ENCODE data around the gene GPX1. TPM values are rescaled to one million over a fixed set of nuclear protein-coding genes. Genes with fewer than 3 reads are reported as not detected.

Gene GPX1
- total RNA-seq, 1 donor from 2014 or later, result 172 TPM

DNA sequence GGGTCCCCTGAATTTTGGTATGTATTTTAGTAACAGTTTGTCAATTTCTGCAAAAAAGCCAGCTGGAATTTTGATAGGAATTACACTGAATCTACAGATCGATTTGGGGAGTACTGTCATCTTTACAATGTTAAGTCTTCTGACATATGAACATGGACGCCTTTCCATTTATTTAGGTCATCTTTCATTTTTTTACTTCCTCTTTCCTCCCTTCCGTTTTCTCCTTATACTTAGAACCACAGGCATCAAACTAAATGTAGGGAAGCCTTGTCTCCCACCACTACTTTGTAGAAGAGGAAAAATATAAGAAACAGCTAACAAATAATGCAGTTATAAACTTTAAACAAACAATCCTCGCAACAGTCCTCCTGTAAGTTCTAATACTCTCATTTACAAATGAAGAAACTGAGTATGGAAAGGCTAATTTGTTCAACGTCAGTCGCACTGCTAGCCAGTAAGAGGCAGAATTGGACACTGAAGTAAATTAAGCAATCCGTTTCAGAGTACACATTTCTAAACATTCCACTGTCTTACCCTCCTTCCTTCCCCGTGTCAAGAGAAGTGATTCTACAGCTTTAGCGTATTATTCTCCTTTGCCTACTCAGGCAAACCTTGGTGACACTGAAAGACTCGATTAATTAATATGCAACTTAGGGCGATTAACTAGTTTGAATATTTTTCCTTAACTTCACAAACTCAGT, 28.1 kb upstream of the GPX1 start:
- no peak for DNase-seq (ENCODE audit: low read depth, low spot score)
- no peak overlapping the region for H3K27ac Mint-ChIP-seq (ENCODE audit: unreplicated experiment)

DNA sequence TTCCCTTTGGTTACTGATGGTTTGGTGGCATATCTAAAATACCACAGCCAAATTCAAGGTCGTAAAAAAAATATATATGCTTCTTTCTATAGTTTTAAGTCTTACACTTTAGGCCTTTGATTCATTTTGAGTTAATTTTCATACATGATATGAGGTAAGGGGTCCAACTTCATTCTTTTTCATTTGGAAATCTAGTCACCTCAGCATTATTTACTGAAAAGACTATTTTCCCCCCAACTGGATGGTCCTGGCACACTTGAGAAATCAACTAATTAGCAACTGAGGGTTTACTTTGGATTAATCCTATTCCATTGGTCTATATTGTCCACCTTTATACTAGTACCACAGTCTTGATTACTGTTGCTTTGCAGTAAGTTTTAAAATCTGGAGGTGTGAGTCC, 27.5 kb upstream of the GPX1 start:
- Mint-ChIP-seq H3K9me3 (no peaks in the 10 kb centered on the region), H3K36me3 (ENCODE audit: low read depth) (peaks cover 3% of the 10 kb centered on the region), H3K4me1 (peaks cover 12% of the 10 kb centered on the region), H3K27ac (ENCODE audit: unreplicated experiment) (no peak overlapping the region), H3K27me3 (ENCODE audit: low read depth) (no peaks in the 10 kb centered on the region), H3K4me3 (no peak overlapping the region)
- TF ChIP-seq, protein P1, sequence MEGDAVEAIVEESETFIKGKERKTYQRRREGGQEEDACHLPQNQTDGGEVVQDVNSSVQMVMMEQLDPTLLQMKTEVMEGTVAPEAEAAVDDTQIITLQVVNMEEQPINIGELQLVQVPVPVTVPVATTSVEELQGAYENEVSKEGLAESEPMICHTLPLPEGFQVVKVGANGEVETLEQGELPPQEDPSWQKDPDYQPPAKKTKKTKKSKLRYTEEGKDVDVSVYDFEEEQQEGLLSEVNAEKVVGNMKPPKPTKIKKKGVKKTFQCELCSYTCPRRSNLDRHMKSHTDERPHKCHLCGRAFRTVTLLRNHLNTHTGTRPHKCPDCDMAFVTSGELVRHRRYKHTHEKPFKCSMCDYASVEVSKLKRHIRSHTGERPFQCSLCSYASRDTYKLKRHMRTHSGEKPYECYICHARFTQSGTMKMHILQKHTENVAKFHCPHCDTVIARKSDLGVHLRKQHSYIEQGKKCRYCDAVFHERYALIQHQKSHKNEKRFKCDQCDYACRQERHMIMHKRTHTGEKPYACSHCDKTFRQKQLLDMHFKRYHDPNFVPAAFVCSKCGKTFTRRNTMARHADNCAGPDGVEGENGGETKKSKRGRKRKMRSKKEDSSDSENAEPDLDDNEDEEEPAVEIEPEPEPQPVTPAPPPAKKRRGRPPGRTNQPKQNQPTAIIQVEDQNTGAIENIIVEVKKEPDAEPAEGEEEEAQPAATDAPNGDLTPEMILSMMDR (conservative IDR thresholded peaks at IDR 0.05), result no peak
- no peak for DNase-seq (ENCODE audit: low read depth, low spot score)

More for the DNA sequence above, 28.1 kb upstream of the GPX1 start:
- Mint-ChIP-seq H3K4me3 (no peak overlapping the region), H3K9me3 (no peaks in the 10 kb centered on the region), H3K36me3 (ENCODE audit: low read depth) (peaks cover 3% of the 10 kb centered on the region), H3K27me3 (ENCODE audit: low read depth) (no peaks in the 10 kb centered on the region), H3K4me1 (peaks cover 12% of the 10 kb centered on the region)
- TF ChIP-seq, protein P1 (conservative IDR thresholded peaks at IDR 0.05), result no peak

DNA sequence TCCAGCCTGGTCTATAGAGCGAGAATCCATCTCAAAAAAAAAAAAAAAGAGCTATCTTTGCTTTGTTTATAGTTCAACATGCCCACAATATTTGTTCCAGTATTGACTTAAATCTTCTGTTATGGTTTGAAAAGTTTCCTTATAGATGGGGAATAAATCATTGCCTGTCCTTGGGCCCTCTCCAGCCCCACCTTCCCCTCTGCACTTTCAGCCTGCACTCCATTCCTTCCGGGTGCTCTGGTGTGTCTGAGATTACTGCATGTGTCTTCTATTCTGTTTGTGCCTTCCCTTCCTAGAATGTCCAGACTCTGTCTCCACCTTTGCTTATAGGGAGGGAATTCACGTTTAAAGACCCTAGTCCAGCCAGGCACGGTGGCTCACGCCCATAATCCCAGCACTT, 25.2 kb upstream of the GPX1 start:
- no peak for DNase-seq (ENCODE audit: low read depth, low spot score)
- TF ChIP-seq, protein P1 (conservative IDR thresholded peaks at IDR 0.05), result no peak
- Mint-ChIP-seq H3K27ac (ENCODE audit: unreplicated experiment) (no peak overlapping the region), H3K27me3 (ENCODE audit: low read depth) (no peaks in the 10 kb centered on the region), H3K9me3 (no peaks in the 10 kb centered on the region), H3K4me3 (no peak overlapping the region), H3K36me3 (ENCODE audit: low read depth) (peaks cover 3% of the 10 kb centered on the region), H3K4me1 (peaks cover 16% of the 10 kb centered on the region)

DNA sequence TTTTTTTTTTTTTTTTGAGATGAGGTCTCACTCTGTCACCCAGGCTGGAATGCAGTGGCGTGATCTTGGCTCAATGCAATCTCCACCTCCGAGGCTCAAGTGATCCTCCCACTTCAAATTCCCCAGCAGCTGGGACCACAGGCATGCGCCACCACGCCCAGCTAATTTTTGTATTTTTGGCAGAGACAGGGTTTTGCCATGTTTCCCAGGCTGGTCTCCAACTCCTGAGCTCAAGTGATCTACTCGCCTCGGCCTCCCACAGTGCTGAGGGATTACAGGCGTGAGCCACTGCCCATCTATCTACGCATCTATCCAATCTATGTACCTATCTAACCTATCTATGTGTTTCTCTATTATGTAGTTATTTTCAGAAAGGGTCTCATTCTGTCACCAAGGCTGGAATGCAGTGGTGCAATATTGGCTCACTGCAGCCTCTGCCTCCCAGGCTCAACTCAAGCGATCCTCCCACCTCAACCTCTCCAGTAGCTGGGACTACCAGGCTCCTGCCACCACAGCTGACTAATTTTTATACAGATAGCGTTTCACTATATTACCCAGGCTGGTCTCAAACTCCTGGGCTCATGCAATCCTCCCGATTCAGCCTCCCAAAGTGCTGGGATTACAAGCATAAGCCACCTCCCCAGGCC, 20.2 kb upstream of the GPX1 start:
- Mint-ChIP-seq H3K27me3 (ENCODE audit: low read depth) (no peaks in the 10 kb centered on the region), H3K27ac (ENCODE audit: unreplicated experiment) (no peak overlapping the region), H3K9me3 (no peaks in the 10 kb centered on the region), H3K4me3 (no peak overlapping the region), H3K4me1 (peaks cover 6% of the 10 kb centered on the region), H3K36me3 (ENCODE audit: low read depth) (peaks cover 3% of the 10 kb centered on the region)
- DNase-seq (ENCODE audit: low read depth, low spot score), result no peak
- TF ChIP-seq, protein P1 (conservative IDR thresholded peaks at IDR 0.05), result no peak

DNA sequence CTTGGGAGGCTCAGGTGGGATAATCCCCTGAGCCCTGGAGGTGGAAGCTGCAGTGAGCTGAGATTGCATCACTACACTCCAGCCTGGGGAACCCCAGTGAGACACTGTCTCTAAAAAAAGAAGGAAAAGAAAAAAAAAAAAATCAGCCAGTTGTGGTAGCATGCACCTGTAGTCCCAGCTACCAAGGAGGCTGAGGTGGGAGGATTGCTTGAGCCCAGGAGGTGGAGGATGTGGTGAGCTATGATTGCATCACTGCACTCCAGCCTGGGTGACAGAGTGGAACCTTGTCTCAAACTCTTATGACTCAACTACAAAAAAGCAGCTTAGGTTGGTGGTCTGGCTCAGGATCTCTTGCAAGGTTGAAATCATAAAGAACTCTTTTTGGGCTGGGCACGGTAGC, 19.3 kb upstream of the GPX1 start:
- Mint-ChIP-seq H3K27ac (ENCODE audit: unreplicated experiment) (peak overlapping the region; percentile 35), H3K4me3 (no peak overlapping the region)

More for the DNA sequence above, 19.3 kb upstream of the GPX1 start:
- Mint-ChIP-seq H3K9me3 (no peaks in the 10 kb centered on the region), H3K36me3 (ENCODE audit: low read depth) (peaks cover 7% of the 10 kb centered on the region), H3K27me3 (ENCODE audit: low read depth) (no peaks in the 10 kb centered on the region), H3K4me1 (peaks cover 4% of the 10 kb centered on the region)
- TF ChIP-seq, protein P1 (conservative IDR thresholded peaks at IDR 0.05), result no peak
- DNase-seq (ENCODE audit: low read depth, low spot score), result no peak

Measured in neural crest cell (in vitro differentiated cells).